ENCODE results near the gene VSIG4.

DNA sequence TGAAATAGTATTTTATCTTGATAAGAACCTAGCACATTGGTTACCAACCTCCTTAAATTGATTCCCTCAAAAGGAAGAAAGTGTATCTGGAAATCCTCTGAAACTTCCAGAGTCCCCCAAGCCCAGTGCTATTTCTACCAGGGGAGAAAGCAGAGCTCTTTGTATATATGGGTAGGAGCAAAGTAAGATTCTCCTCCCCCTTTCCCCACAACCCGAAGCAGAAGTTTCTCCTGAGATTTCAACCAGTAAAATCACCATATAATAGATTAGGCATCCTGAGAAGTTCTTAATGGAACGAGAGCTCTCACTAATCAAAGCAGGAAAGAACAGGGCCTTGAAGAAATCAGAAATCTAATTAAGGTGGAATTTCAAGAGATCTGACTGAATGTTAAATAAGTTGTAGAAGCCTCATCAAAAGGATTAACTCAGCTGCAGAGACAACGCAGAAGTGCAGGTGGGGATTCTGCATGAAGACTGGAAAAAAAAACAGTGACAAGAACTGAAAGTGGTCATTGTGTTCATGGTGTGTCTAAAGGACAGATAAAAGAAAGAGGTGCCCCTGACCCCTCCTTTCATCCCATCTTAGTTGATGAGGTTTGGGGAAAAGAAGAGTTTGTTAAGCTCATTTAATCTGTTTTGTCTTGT lies 39.1 kb downstream of the VSIG4 start:
- TF ChIP-seq, protein P1, sequence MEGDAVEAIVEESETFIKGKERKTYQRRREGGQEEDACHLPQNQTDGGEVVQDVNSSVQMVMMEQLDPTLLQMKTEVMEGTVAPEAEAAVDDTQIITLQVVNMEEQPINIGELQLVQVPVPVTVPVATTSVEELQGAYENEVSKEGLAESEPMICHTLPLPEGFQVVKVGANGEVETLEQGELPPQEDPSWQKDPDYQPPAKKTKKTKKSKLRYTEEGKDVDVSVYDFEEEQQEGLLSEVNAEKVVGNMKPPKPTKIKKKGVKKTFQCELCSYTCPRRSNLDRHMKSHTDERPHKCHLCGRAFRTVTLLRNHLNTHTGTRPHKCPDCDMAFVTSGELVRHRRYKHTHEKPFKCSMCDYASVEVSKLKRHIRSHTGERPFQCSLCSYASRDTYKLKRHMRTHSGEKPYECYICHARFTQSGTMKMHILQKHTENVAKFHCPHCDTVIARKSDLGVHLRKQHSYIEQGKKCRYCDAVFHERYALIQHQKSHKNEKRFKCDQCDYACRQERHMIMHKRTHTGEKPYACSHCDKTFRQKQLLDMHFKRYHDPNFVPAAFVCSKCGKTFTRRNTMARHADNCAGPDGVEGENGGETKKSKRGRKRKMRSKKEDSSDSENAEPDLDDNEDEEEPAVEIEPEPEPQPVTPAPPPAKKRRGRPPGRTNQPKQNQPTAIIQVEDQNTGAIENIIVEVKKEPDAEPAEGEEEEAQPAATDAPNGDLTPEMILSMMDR (IDR thresholded peaks at IDR 0.05): no peak
- no peak for TF ChIP-seq POLR2A (IDR thresholded peaks at IDR 0.05)

All from sigmoid colon (tissue), 3 donors.